Bronchial epithelial cell (primary cell): ENCODE data around the gene RARG. TPM values are rescaled to one million over a fixed set of nuclear protein-coding genes. Genes with fewer than 3 reads are reported as not detected.

Experiments used
- DNase-seq: peaks from one replicate; pipeline ENCODE4 v3.0.0-alpha.2; 2010; ENCODE audit warnings: low read depth
- FAIRE-seq: peaks from 2 replicates; lab custom pipeline; 2011; peaks lifted over from hg19 to GRCh38; lab: Jason Lieb, UNC
- H3K27me3 ChIP-seq: 2 replicates; pipeline ENCODE4 v1.5.1; 2011; ENCODE audit warnings: low read length; ENCODE audit not compliant: control insufficient read depth, insufficient read depth
- H3K36me3 ChIP-seq: 2 replicates; pipeline ENCODE4 v1.5.1; 2011; ENCODE audit warnings: low read length; ENCODE audit not compliant: control insufficient read depth, insufficient read depth
- H3K4me3 ChIP-seq: 2 replicates; pipeline ENCODE4 v1.5.1; 2011; ENCODE audit warnings: mild to moderate bottlenecking, low read depth, low read length, control low read depth
- total RNA-seq: library from RNA; depleted of rRNA; stranded (reverse); fragments of >200 nt; gene quantifications from 2 replicates; pipeline ENCODE4 v1.2.1, GENCODE V29; 2014
- TF ChIP-seq, protein P1 (sequence below): IDR thresholded peaks from 2 replicates; pipeline ENCODE4 v1.5.1; 2011; ENCODE audit warnings: mild to moderate bottlenecking, moderate library complexity, low read length, control low read depth, inconsistent platforms; ENCODE audit not compliant: insufficient read depth, severe bottlenecking

Gene RARG
- total RNA-seq, 1 donor from 2014 or later = 24.7 TPM

DNA sequence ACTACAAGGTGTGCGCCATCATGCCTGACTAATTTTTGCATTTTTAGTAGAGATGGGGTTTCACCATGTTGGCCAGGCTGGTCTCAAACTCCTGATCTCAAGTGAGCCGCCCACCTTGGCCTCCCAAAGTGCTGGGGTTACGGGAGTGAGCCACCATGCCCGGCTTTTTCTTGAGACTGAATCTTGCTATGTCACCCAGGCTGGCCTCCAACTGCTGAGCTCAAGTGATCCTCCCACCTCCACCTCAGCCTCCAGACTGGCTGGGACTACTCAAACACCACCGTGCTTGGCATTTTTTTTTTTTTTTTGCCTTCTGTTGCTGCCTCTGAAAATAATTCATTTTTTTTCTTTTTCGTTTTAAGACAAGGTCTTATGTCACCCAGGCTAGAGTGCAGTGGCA lies 27.9 kb upstream of the RARG start:
- TF ChIP-seq, protein P1, sequence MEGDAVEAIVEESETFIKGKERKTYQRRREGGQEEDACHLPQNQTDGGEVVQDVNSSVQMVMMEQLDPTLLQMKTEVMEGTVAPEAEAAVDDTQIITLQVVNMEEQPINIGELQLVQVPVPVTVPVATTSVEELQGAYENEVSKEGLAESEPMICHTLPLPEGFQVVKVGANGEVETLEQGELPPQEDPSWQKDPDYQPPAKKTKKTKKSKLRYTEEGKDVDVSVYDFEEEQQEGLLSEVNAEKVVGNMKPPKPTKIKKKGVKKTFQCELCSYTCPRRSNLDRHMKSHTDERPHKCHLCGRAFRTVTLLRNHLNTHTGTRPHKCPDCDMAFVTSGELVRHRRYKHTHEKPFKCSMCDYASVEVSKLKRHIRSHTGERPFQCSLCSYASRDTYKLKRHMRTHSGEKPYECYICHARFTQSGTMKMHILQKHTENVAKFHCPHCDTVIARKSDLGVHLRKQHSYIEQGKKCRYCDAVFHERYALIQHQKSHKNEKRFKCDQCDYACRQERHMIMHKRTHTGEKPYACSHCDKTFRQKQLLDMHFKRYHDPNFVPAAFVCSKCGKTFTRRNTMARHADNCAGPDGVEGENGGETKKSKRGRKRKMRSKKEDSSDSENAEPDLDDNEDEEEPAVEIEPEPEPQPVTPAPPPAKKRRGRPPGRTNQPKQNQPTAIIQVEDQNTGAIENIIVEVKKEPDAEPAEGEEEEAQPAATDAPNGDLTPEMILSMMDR = no peak
- DNase-seq (no peak), FAIRE-seq (no peak)
- no peak overlapping the region for H3K4me3 ChIP-seq
- H3K36me3 ChIP-seq = peaks cover under 1% of the 10 kb centered on the region
- H3K27me3 ChIP-seq = no peaks in the 10 kb centered on the region

DNA sequence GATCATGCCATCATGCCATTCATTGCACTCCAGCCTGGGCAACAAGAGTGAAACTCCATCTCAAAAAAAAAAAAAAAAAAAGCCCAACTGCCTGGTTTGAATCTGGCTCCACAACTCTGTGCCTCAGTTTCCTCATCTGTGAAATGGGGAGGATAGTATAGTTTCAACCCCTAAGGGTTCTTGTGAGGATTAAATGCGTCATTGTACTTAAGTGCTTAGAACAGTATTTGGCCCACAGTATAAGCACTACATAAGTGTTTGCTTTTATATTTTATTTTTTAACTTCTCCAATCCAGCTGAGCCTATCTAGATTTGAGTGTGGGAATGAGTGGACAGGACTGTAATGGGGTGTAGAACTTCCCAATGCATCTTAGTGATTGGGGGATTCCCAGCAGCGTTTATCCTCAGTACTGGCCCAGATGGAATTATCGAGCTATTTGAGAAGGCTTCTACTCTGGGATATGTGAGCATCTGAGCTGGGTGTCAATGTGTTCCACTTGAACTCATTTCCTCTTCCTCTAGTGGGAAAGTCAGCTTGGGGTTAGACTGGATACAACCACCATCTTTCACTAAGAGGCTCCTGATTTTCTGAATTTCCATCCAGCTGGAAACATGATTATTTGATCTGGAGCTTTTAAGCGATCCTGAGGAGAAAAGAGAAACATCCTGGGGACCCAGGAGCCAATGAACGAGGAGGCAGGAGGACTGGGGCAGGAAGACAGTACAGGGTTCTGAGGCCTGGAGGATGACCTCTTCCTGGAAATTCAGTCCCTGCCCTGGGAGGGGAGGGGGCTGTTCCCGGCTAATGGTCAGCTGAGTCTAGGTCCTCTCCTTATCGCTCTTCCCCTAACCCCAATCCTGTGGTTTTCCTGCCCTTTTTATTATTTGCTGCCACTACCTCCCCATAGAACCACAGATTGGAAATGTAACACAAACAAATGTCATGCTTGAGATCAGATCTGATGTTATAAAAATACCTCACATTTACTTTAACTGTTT lies 26.8 kb upstream of the RARG start:
- Histone ChIP-seq H3K4me3 (no peak overlapping the region), H3K27me3 (no peaks in the 10 kb centered on the region), H3K36me3 (peaks cover 2% of the 10 kb centered on the region)
- DNase-seq (no peak), FAIRE-seq (no peak)
- TF ChIP-seq, protein P1 = no peak

DNA sequence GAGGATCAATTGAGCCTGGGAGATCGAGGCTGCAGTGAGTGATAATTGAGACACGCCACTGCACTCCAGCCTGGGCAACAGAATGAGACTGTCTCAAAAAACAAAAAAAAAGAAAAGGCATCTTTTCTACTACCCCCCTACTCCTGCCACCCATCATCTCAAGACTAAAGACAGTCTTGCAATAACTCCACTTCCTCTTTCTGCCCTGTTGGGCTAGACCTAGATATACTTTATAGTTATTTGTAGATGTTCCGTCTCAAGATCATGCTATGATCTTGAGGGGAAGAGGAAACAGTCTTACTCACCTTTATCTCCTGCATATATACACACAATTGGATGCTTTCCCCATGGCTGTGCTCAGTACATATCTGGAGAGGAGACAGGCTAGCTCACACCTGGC lies 24.0 kb upstream of the RARG start:
- DNase-seq = no peak
- FAIRE-seq = no peak
- Histone ChIP-seq H3K27me3 (no peaks in the 10 kb centered on the region), H3K4me3 (no peak overlapping the region), H3K36me3 (peaks cover 4% of the 10 kb centered on the region)
- TF ChIP-seq, protein P1 = no peak

DNA sequence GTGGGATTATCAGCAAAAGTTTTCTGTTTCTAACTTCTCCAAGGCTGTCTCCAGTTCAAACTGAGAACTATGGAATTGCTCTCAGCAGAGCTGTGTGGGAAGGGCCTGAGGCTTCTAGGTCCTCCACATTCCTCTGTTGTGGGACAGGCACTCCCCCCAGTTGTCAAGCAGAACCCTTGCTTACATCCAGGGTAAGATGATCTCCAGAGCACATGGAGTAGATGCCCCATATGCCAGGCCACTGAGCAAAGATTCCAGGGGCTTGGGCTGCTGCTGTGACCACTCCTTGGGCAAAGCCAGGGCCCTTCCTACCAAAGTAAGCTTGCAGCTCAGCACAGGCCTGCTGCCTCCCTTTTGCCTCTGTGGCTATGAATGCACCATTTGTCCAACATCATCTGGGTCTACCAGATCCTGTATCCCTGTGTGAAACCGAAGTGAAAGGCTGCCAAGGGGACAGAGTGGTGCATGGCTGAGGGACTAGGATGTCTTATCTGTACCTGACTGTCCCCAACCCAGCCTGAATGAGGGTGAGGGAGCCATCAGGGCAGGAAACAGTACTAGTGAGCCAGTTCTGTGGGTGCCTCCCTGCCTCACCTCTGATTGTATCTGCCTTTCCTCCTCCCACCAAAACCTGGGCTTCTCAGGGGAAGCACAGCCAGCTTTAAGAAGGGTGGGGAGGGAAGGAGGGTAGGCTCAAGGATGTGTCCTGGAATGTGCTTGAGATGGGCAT lies 23.0 kb upstream of the RARG start:
- FAIRE-seq (no peak), DNase-seq (no peak)
- Histone ChIP-seq H3K4me3 (no peak overlapping the region), H3K36me3 (peaks cover 4% of the 10 kb centered on the region), H3K27me3 (no peaks in the 10 kb centered on the region)
- TF ChIP-seq, protein P1 = no peak

DNA sequence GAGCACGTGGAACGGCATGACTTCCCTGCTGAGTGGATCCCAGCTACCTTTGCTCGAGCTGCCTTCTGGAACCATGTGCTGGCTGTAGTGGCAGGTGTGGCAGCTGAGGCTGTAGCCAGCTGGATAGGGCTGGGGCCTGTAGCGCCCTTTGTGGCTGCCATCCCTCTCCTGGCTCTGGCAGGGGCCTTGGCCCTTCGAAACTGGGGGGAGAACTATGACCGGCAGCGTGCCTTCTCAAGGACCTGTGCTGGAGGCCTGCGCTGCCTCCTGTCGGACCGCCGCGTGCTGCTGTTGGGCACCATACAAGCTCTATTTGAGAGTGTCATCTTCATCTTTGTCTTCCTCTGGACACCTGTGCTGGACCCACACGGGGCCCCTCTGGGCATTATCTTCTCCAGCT lies 21.3 kb upstream of the RARG start:
- Histone ChIP-seq H3K4me3 (no peak overlapping the region), H3K36me3 (peaks cover 4% of the 10 kb centered on the region)
- FAIRE-seq = no peak

More for the DNA sequence above, 21.3 kb upstream of the RARG start:
- DNase-seq = no peak
- TF ChIP-seq, protein P1 = no peak
- H3K27me3 ChIP-seq = no peaks in the 10 kb centered on the region
